Measurements from ENCODE around the gene KRT12.
"Not testable (repeated sequence)": the region's sequence is repeated elsewhere in the genome, so short reads cannot be mapped to it uniquely, and the experiment has no call there.

The KRT12 gene

DNA sequence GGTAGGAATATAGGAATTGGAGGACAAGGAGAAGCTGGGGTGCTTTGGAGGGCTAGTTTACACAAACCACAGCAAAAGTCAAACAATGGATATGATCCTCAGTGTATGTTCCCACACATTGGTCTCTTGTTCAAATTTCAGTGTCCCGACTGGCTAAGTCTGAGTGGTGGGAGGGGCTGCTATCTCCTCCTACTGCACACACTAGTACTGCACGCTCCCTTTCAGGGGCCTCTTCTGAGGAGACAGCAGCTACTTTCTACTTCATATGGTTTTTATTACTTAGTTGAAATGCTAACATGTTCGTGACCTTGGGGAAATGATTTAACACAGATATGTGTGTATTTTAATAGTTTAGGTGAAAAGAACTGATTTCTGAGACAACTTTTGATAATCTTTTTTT, 25.8 kb downstream of the KRT12 start:
- DNase-seq: no peak

DNA sequence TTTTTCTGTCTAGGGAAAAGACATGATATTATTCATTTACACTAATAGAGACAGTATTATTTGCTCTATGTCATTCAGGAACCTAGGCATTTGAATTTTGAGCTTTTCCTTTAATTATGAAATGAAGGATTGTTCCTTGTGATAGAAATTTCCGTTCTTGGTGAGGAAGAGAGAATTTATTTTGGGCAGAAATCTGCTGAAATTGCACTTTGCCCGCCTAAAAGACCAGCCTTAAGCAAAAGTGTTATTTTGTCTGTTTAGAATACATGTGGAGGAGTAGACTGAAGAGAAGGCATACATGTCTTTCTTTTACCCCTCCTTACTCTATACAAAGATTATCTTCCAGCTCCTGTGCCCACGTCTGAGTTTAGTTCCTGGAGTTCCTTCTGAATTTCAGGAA, 27.8 kb downstream of the KRT12 start:
- no peak for DNase-seq

DNA sequence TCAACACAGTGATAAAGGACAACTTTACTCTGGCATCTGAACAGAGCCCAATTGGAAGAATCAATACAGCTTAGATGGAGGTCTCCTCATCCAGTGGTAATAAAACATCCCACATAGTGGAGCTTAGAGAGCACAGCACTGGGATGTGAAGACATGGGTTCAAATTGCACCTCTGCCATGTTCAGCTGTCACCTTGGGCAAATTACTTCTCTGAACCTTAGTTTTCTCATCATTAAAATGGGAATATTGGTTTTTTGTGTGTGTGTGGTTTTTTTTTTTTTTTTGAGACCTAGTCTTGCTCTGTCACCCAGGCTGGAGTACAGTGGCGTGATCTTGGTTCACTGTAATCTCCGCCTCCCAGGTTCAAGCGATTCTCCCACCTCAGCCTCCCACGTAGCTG, 31.0 kb downstream of the KRT12 start:
- no peak for DNase-seq

DNA sequence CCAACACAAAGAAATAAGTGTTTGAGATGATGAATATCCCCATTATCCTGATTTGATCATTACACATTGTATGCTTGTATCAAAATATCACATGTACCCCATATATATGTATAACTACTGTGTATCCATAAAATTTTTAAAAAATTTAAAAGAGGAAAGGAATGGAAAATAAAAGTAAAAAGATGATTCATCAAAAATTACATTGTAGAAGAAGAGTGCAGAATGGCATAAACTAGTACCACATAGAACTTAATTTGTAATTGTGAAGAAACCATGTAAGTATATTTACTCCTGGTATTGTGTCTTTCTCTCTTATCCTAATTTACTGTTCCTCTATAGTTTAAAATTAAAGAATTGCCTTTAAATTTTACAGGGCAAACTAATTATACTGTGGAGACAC, 33.1 kb downstream of the KRT12 start:
- DNase-seq: no peak

- no peak for DNase-seq
Observed at GRCh38 chr17:40832840-40833239, 34.2 kb downstream of the KRT12 start.

GRCh38 chr17:40830085-40830776, 36.8 kb downstream of the KRT12 start:
- DNase-seq: no peak

GRCh38 chr17:40828454-40829044, 38.5 kb downstream of the KRT12 start:
- DNase-seq: no peak

DNA sequence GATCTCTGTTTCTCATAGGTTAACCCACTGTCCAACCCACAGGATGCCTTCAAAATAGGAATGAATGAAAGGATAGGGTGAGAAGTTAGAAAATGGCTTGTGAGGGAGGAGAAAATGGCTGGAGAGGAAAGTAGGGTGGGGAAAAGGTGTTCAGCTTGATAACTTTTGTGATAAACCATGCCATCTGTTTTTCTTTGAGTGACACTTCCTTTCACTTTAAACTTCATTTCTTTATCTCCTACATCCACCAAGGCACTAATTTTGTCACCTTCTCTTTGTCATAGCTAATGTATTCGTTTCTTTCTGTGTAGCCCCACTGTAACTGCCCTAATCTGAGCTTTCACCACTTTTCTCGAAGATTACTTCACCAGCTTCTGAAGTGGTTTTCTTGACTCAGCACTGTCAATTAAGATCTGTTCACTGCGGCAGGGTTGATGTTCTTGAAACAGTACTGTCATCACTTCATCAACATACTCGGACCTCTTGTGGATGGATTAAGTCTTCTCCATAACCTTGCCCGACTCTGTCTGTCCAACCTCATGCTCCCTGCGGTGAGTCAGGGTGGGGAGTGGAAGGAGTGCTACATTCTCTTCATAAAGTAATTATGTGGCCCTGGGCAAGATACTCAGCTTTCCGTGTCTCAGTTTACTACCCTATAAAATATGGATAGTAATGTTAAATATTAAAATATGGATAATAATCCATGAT, 39.1 kb downstream of the KRT12 start:
- no peak for DNase-seq

DNA sequence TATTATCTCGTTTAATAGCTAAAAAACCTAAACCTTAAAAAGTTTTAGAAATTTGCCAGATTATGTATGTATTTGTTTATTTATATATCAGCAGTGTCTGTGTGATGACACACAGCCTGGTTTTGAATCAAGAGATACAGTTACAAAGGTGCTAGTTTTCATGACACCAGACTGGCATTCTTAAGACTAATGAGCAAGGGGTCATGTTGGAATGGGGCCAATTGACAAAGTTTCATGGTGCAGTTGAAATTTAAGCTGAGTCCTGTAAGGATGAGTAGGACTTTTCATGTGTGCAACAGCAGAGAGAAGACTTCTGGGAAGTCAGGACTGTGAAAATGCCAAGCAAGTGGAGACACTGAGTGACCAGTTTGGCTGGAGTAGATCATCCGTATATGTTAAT, 41.4 kb downstream of the KRT12 start:
- no peak for DNase-seq

DNA sequence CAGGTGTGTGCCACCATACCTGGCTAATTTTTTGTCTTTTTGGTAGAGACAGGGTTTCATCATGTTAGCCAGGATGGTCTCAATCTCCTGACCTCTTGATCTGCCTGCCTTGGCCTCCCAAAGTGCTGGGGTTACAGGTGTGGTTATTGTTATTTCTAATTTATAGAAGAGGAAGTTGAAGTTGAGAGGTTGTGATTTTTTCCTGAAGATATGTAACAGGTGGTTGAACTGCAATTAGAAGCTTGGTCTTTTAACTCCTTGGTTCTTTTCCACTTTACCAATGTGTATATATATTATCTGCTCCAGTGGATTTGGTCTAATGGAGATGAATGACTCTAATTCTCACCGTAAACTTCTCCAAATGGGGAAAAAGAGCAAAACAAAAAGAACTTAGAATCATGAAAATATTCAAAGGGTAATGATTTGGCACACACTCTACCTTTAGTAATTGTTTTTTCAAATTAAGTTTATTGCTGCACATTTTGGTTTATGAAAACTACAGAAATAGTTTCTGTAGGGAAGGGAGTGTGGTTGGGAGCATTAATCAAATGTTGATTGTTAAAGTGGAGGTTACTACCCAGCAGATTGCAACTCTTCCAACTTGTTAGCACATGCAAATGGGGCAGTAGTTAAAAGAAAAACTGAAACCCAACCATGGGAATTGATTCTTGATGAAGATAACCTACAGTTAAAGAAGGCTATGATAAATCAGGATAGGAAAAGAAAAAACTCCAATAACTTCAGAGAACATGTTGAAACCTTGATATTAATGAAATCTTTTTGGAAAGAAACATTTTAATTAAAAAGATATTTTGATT, 42.8 kb downstream of the KRT12 start:
- DNase-seq: no peak

- no peak for DNase-seq
Observed at GRCh38 chr17:40822132-40822812, 44.8 kb downstream of the KRT12 start, which contains the start of gene KRT10. KRT10 (minus strand) TSS chr17:40822614; CDS start chr17:40822585, 29 bp downstream.

- no peak for DNase-seq
Observed at GRCh38 chr17:40821536-40821935, 45.5 kb downstream of the KRT12 start.

DNA sequence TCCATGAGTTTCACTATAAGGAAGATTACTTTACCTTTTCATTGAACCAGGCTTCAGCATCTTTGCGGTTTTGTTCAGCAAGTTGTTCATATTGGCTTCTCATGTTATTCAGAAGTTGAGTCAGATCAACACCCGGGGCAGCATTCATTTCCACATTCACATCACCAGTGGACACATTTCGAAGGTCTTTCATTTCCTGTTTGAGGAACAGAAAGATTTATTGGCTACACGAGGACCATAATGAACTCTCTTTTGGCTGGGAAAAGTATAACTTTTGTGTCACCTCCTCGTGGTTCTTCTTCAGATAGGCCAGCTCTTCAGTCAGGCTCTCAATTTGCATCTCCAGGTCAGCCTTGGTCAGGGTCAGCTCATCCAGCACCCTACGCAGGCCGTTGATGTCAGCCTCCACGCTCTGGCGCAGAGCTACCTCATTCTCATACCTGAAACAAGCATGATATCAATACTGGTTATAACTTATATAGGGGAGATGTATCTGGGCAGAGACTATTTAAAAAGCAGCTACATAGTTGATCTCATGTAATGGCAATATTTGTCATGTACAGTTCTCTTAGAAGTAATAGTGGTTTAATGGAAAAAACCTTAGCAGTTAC, 46.7 kb downstream of the KRT12 start:
- no peak for DNase-seq

DNA sequence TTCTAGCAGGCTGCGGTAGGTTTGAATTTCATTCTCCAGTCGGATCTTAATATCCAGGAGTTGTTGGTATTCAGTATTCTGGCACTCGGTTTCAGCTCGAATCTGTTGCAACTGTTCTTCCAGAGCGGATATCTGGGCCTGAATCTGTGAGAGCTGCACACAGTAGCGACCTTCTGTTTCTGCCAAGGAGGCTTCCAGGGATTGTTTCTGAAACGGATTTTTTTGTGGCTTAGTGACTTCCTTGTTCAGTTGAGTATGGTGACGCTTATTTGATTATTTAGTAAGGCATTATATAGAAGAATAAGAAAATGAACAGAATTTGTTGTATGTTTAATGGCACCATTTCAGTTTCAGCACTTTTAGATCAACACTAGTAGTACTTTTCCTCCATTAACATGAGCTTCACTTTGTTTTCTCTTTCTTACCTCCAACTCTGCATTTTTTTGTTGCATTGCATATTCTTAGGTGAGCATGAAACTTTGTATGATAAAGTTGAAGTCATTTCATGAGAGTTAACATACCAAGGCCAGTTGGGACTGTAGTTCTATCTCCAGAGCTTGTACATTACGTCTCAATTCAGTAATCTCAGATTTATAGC, 47.4 kb downstream of the KRT12 start:
- no peak for DNase-seq

DNA sequence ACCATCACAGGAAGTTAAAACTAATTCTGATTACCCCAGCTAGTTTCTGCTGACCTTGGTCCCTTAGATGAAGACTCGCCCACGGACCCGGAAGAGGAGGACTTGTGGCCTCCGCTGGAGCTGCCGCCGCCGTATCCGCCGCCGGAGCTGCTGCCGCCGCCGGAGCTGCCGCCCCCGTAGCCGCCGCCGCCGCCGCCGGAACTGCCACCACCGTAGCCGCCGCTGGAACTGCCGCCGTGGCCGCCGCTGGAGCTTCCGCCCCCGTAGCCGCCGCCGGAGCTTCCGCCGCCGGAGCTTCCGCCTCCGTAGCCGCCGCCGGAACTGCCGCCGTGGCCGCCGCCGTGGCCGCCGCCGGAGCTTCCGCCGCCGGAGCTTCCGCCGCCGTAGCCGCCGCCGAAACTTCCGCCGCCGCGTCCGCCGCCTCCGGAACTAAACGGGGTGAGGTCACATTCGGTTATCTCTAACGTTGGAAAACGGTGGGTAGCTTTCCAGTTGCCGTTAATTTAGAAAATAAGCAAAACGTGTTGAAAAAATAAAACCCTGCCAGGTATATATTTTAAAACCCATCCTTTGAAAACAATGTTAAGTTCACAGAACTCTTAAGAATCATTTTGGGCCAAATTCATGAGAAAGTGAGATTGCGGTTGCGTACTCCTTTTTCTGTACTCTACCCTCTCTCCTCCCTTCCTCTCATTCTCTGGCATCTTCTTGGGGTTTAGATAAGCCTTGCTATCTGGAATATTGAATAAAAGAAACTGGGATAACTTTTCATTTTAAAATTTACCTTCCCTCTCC, 48.1 kb downstream of the KRT12 start:
- peak; percentile 73 for DNase-seq

GRCh38 chr17:40818343-40818732, 48.7 kb downstream of the KRT12 start:
- no peak for DNase-seq

GRCh38 chr17:40817103-40817682, 49.8 kb downstream of the KRT12 start:
- no peak for DNase-seq

- DNase-seq: no peak
Observed at GRCh38 chr17:40816569-40816968, 50.5 kb downstream of the KRT12 start.

DNA sequence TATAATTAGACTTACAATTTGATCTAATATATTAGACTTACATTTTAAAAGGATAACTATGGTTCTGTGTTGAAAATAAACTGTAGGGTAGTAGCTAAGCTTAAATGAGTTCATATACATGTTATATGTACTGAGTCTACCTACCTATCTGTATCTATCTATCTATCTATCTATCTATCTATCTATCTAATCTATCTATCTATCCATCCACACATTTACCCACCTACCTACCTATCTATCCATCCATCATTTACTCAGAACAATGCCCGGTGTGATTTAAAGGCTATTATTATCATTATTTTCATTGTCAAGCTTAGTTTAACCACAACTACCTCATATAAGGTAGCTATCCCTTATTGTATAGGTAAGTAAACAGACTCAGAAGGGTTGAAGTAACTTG, 51.6 kb downstream of the KRT12 start:
- no peak for DNase-seq

DNA sequence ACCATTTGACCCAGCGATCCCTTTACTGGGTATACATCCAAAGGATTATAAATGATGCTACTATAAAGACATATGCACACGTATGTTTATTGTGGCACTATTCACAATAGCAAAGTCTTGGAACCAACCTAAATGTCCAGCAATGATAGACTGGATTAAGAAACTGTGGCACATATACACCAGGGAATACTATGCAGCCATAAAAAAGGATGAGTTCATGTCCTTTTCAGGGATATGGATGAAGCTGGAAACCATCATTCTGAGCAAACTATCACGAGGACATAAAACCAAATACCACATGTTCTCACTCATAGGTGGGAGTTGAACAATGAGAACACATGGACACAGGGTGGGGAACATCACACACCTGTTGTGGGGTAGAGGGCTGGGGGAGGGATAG, 52.4 kb downstream of the KRT12 start:
- not testable (repeated sequence) for DNase-seq

GRCh38 chr17:40813804-40814203, 53.2 kb downstream of the KRT12 start:
- no peak for DNase-seq

All from NCI-H1105 (cell line).